ENCODE data around the gene GIMAP7.
"Not testable (repeated sequence)": the region's sequence is repeated elsewhere in the genome, so short reads cannot be mapped to it uniquely, and the experiment has no call there.

Gene GIMAP7

GRCh38 chr7:150514748-150515222 is at the start of gene GIMAP7:
Gene GIMAP7, plus strand, starts transcription at chr7:150514872. Its CDS starts 5,103 bp downstream, at chr7:150519975.
- no peak for DNase-seq

GRCh38 chr7:150464962-150465361 is 49.7 kb upstream of the GIMAP7 start:
- no peak for DNase-seq

GRCh38 chr7:150465414-150465813 is 49.3 kb upstream of the GIMAP7 start:
- DNase-seq = no peak

- no peak for DNase-seq
Measured at GRCh38 chr7:150466477-150466876, 48.2 kb upstream of the GIMAP7 start.

GRCh38 chr7:150468241-150468640 is 46.4 kb upstream of the GIMAP7 start:
- no peak for DNase-seq

- DNase-seq = no peak
Measured at GRCh38 chr7:150471886-150472285, 42.8 kb upstream of the GIMAP7 start.

GRCh38 chr7:150473902-150474301 is 40.8 kb upstream of the GIMAP7 start:
- DNase-seq = no peak

- no peak for DNase-seq
Measured at GRCh38 chr7:150476285-150476684, 38.4 kb upstream of the GIMAP7 start.

- no peak for DNase-seq
Measured at GRCh38 chr7:150476819-150477631, 37.6 kb upstream of the GIMAP7 start.

- DNase-seq = no peak
Measured at GRCh38 chr7:150479023-150479716, 35.5 kb upstream of the GIMAP7 start.

GRCh38 chr7:150481186-150481920 is 33.3 kb upstream of the GIMAP7 start:
- DNase-seq = no peak

GRCh38 chr7:150481922-150482321 is 32.8 kb upstream of the GIMAP7 start:
- DNase-seq = no peak

- not testable (repeated sequence) for DNase-seq
Measured at GRCh38 chr7:150483514-150483913, 31.2 kb upstream of the GIMAP7 start.

GRCh38 chr7:150484071-150484470 is 30.6 kb upstream of the GIMAP7 start:
- DNase-seq = not testable (repeated sequence)

- no peak for DNase-seq
Measured at GRCh38 chr7:150487625-150488024, 27.0 kb upstream of the GIMAP7 start.

- no peak for DNase-seq
Measured at GRCh38 chr7:150489782-150490181, 24.9 kb upstream of the GIMAP7 start.

GRCh38 chr7:150493442-150493841 is 21.2 kb upstream of the GIMAP7 start:
- not testable (repeated sequence) for DNase-seq

- DNase-seq = no peak
Measured at GRCh38 chr7:150502519-150502918, 12.2 kb upstream of the GIMAP7 start.

GRCh38 chr7:150503155-150503554 is 11.5 kb upstream of the GIMAP7 start:
- DNase-seq = no peak

GRCh38 chr7:150503581-150503980 is 11.1 kb upstream of the GIMAP7 start:
- DNase-seq = no peak

GRCh38 chr7:150507947-150508602 is 6.6 kb upstream of the GIMAP7 start:
- no peak for DNase-seq

GRCh38 chr7:150511048-150511447 is 3.6 kb upstream of the GIMAP7 start:
- DNase-seq = no peak

- DNase-seq = no peak
Measured at GRCh38 chr7:150513758-150514157, 914 bp upstream of the GIMAP7 start.

Measured in right forelimb (tissue), 1 donor.